ENCODE data around the gene IFI27. TPM values are rescaled to one million over a fixed set of nuclear protein-coding genes. Genes with fewer than 3 reads are reported as not detected.

IFI27 gene
- polyA plus RNA-seq, 1 experiment = 4.1 TPM

GRCh38 chr14:94097091-94097490 lies 13.4 kb upstream of the IFI27 start:
- POLR2A ChIA-PET = no interaction called here
- Histone ChIP-seq H3K27me3 (ENCODE audit: control insufficient read depth, insufficient read depth, low read length) (no peaks in the 10 kb centered on the region), H3K36me3 (ENCODE audit: control insufficient read depth, insufficient read depth, low read length) (no peaks in the 10 kb centered on the region), H3K4me3 (ENCODE audit: low read depth, low read length) (no peak overlapping the region)
- CTCF ChIA-PET = interaction anchor here (1.0 to 1.7 kb wide), 2 partner anchors 14 to 61 kb away, joined by 3 to 5 read pairs; no protein-coding TSS in a partner anchor
- TF ChIP-seq CTCF (IDR thresholded peaks at IDR 0.05; ENCODE audit: insufficient read depth, low read depth, low read length) = no peak
- no peak for DNase-seq (ENCODE audit: low read depth)

- CTCF ChIA-PET = interaction anchor here (1.2 kb wide), 1 partner anchor 35 kb away, joined by 3 read pairs; no protein-coding TSS in a partner anchor
Measured at GRCh38 chr14:94098326-94098992, 12.1 kb upstream of the IFI27 start.

GRCh38 chr14:94099006-94099405 lies 11.5 kb upstream of the IFI27 start:
- no peaks in the 10 kb centered on the region for H3K27me3 ChIP-seq (ENCODE audit: control insufficient read depth, insufficient read depth, low read length)
- H3K36me3 ChIP-seq (ENCODE audit: control insufficient read depth, insufficient read depth, low read length) = no peaks in the 10 kb centered on the region
- CTCF ChIA-PET = interaction anchor here (1.2 kb wide), 1 partner anchor 34 kb away, joined by 3 read pairs; no protein-coding TSS in a partner anchor
- no peak overlapping the region for H3K4me3 ChIP-seq (ENCODE audit: low read depth, low read length)
- POLR2A ChIA-PET = interaction anchor here (1.0 kb wide), 1 partner anchor 18 kb away, joined by 5 read pairs; the partner anchor contains the start of genes DDX24 and IFI27L1
- TF ChIP-seq CTCF (IDR thresholded peaks at IDR 0.05; ENCODE audit: insufficient read depth, low read depth, low read length) = no peak
- no peak for DNase-seq (ENCODE audit: low read depth)

More at GRCh38 chr14:94098326-94098992, 12.1 kb upstream of the IFI27 start:
- DNase-seq (ENCODE audit: low read depth) = peak; percentile 56
- Histone ChIP-seq H3K36me3 (ENCODE audit: control insufficient read depth, insufficient read depth, low read length) (no peaks in the 10 kb centered on the region), H3K27me3 (ENCODE audit: control insufficient read depth, insufficient read depth, low read length) (no peaks in the 10 kb centered on the region), H3K4me3 (ENCODE audit: low read depth, low read length) (no peak overlapping the region)
- no peak for TF ChIP-seq CTCF (IDR thresholded peaks at IDR 0.05; ENCODE audit: insufficient read depth, low read depth, low read length)
- POLR2A ChIA-PET = interaction anchor here (1.0 kb wide), 1 partner anchor 17 kb away, joined by 5 read pairs; the partner anchor contains the start of genes DDX24 and IFI27L1

- Histone ChIP-seq H3K4me3 (ENCODE audit: low read depth, low read length) (no peak overlapping the region), H3K27me3 (ENCODE audit: control insufficient read depth, insufficient read depth, low read length) (no peaks in the 10 kb centered on the region), H3K36me3 (ENCODE audit: control insufficient read depth, insufficient read depth, low read length) (no peaks in the 10 kb centered on the region; the same call in 1 of the 2 replicates)
- CTCF ChIA-PET = interaction anchor here (0.8 to 1.0 kb wide), 3 partner anchors 31 to 161 kb away, joined by 3 to 4 read pairs (median 3); no protein-coding TSS in a partner anchor
- POLR2A ChIA-PET = no interaction called here
- no peak for TF ChIP-seq CTCF (IDR thresholded peaks at IDR 0.05; ENCODE audit: insufficient read depth, low read depth, low read length)
- DNase-seq (ENCODE audit: low read depth) = peak; percentile 41
Measured at GRCh38 chr14:94100847-94101246, 9.7 kb upstream of the IFI27 start.

- no peaks in the 10 kb centered on the region for H3K27me3 ChIP-seq (ENCODE audit: control insufficient read depth, insufficient read depth, low read length)
- ChIA-PET POLR2A (no interaction called here), CTCF (no interaction called here)
- TF ChIP-seq CTCF (IDR thresholded peaks at IDR 0.05; ENCODE audit: insufficient read depth, low read depth, low read length) = no peak
- no peaks in the 10 kb centered on the region; the same call in 1 of the 2 replicates for H3K36me3 ChIP-seq (ENCODE audit: control insufficient read depth, insufficient read depth, low read length)
- DNase-seq (ENCODE audit: low read depth) = no peak
- no peak overlapping the region for H3K4me3 ChIP-seq (ENCODE audit: low read depth, low read length)
Measured at GRCh38 chr14:94101748-94102147, 8.8 kb upstream of the IFI27 start.
